Vagina (tissue), 2 donors: ENCODE measurements around the gene HNRNPC. TPM values are rescaled to one million over a fixed set of nuclear protein-coding genes. Genes with fewer than 3 reads are reported as not detected.
"Not testable (repeated sequence)": the region's sequence is repeated elsewhere in the genome, so short reads cannot be mapped to it uniquely, and the experiment has no call there.

Experiments
- DNase-seq, 2 donors: peaks; one replicate each; pipeline ENCODE4 v3.0.0-alpha.2; 2017; ENCODE audit errors: extremely low spot score in 2 of 2
- H3K27ac ChIP-seq: fragments of 200-600 bp; sonication (generic); one replicate; pipeline ENCODE4 v1.5.1; 2019
- H3K27me3 ChIP-seq: fragments of 200-600 bp; sonication (generic); one replicate; pipeline ENCODE4 v1.5.1; 2019
- H3K36me3 ChIP-seq, 2 donors: fragments of 200-600 bp; sonication (generic); one replicate each; pipeline ENCODE4 v1.5.1; 2017 to 2019
- H3K4me1 ChIP-seq: fragments of 200-600 bp; sonication (generic); one replicate; pipeline ENCODE4 v1.5.1; 2019
- H3K4me3 ChIP-seq, 2 donors: fragments of 200-600 bp; sonication (generic); 1 replicate in 1 of 2; 2 replicates in 1 of 2; pipeline ENCODE4 v1.5.1; 2016 to 2019
- H3K9me3 ChIP-seq: fragments of 200-600 bp; sonication (generic); one replicate; pipeline ENCODE4 v1.5.1; 2019
- POLR2A ChIP-seq, 2 donors: fragments of 450-650 bp; IDR thresholded peaks; one replicate each; pipeline ENCODE4 v1.6.1; 2017; ENCODE audit warnings: antibody characterized with exemption in 2 of 2, mild to moderate bottlenecking in 2 of 2, moderate library complexity in 2 of 2
- POLR2AphosphoS5 ChIP-seq, 2 donors: sonication (generic); formaldehyde crosslinking; IDR thresholded peaks; one replicate each; pipeline ENCODE4 v1.9.0; 2017; ENCODE audit warnings: antibody characterized with exemption in 2 of 2, mild to moderate bottlenecking in 2 of 2, low read depth in 1 of 2; ENCODE audit not compliant: insufficient read depth in 1 of 2
- intact Hi-C: fragments of 100-400 bp; cut with DNase I; formaldehyde crosslinking; loops from one replicate; pipeline ENCODE4 v1.15.1; 2023
- total RNA-seq: library from RNA; depleted of rRNA; stranded (reverse); fragments of >200 nt; gene quantifications from one replicate; pipeline ENCODE4 v1.2.3, GENCODE V29; 2016
- TF ChIP-seq, protein P1 (sequence below), 3 experiments: fragments of 450-650 bp in 2 of 3; fragments of 200-600 bp in 1 of 3; sonication (generic) in 1 of 3; IDR thresholded peaks; one replicate each; pipeline ENCODE4 v1.5.1; 2017 to 2019; ENCODE audit warnings: antibody characterized with exemption in 3 of 3, mild to moderate bottlenecking in 2 of 3, moderate library complexity in 2 of 3

HNRNPC gene
- total RNA-seq, 1 donor from 2014 or later, result 345 TPM

- peaks cover 72% of the 10 kb centered on the region for H3K4me1 ChIP-seq
- no peak overlapping the region for H3K4me3 ChIP-seq
- H3K27me3 ChIP-seq, result no peaks in the 10 kb centered on the region
- no peak for TF ChIP-seq POLR2A (IDR thresholded peaks at IDR 0.05)
- TF ChIP-seq POLR2AphosphoS5 (IDR thresholded peaks at IDR 0.05; ENCODE audit: insufficient read depth in 1 of 2, low read depth in 1 of 2), result no peak
- TF ChIP-seq, protein P1, sequence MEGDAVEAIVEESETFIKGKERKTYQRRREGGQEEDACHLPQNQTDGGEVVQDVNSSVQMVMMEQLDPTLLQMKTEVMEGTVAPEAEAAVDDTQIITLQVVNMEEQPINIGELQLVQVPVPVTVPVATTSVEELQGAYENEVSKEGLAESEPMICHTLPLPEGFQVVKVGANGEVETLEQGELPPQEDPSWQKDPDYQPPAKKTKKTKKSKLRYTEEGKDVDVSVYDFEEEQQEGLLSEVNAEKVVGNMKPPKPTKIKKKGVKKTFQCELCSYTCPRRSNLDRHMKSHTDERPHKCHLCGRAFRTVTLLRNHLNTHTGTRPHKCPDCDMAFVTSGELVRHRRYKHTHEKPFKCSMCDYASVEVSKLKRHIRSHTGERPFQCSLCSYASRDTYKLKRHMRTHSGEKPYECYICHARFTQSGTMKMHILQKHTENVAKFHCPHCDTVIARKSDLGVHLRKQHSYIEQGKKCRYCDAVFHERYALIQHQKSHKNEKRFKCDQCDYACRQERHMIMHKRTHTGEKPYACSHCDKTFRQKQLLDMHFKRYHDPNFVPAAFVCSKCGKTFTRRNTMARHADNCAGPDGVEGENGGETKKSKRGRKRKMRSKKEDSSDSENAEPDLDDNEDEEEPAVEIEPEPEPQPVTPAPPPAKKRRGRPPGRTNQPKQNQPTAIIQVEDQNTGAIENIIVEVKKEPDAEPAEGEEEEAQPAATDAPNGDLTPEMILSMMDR (IDR thresholded peaks at IDR 0.05), result no peak
- DNase-seq, result no peak
- peaks cover 0 to 39% of the 10 kb centered on the region in 2 donors for H3K36me3 ChIP-seq
- no peak overlapping the region for H3K27ac ChIP-seq
- intact Hi-C loops, result no loop called here
- H3K9me3 ChIP-seq, result no peaks in the 10 kb centered on the region
These were observed 50.1 kb downstream of the HNRNPC start for GRCh38 chr14:21219120-21219519.

DNA sequence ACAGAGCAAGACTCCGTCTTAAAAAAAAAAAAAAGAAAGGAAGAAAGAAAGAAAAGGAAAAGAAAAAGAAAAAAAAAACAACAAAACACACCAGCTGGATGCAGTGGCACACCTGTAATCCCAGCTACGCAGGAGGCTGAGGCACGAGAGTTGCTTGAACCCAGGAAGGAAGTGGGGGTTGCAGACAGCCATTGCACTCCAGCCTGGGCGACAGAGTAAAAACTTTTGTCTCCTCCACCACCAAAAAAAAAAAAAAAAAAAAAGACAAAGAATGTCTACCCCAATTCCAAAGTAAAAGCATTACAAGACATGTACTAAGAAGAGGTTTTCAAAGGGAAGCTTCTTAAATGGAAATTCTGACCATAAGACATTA is 53.4 kb downstream of the HNRNPC start:
- no peak for DNase-seq
- Histone ChIP-seq H3K27me3 (no peaks in the 10 kb centered on the region), H3K36me3 (peaks cover 6 to 46% of the 10 kb centered on the region in 2 donors), H3K27ac (no peak overlapping the region), H3K9me3 (no peaks in the 10 kb centered on the region), H3K4me3 (no peak overlapping the region), H3K4me1 (peaks cover 86% of the 10 kb centered on the region)
- TF ChIP-seq POLR2A (IDR thresholded peaks at IDR 0.05) (no peak), POLR2AphosphoS5 (IDR thresholded peaks at IDR 0.05; ENCODE audit: insufficient read depth in 1 of 2, low read depth in 1 of 2) (no peak)
- TF ChIP-seq, protein P1 (IDR thresholded peaks at IDR 0.05), result no peak
- intact Hi-C loops, result no loop called here

- peaks cover 81% of the 10 kb centered on the region for H3K4me1 ChIP-seq
- no peak for TF ChIP-seq POLR2AphosphoS5 (IDR thresholded peaks at IDR 0.05; ENCODE audit: insufficient read depth in 1 of 2, low read depth in 1 of 2)
- no peak for TF ChIP-seq POLR2A (IDR thresholded peaks at IDR 0.05)
- TF ChIP-seq, protein P1 (IDR thresholded peaks at IDR 0.05), result no peak
- H3K36me3 ChIP-seq, result peaks cover 6 to 46% of the 10 kb centered on the region in 2 donors
- DNase-seq, result no peak
- H3K4me3 ChIP-seq, result no peak overlapping the region
- H3K9me3 ChIP-seq, result no peaks in the 10 kb centered on the region
- no peaks in the 10 kb centered on the region for H3K27me3 ChIP-seq
- no peak overlapping the region for H3K27ac ChIP-seq
- intact Hi-C loops, result no loop called here
These were observed 53.9 kb downstream of the HNRNPC start for GRCh38 chr14:21215130-21215878.

DNA sequence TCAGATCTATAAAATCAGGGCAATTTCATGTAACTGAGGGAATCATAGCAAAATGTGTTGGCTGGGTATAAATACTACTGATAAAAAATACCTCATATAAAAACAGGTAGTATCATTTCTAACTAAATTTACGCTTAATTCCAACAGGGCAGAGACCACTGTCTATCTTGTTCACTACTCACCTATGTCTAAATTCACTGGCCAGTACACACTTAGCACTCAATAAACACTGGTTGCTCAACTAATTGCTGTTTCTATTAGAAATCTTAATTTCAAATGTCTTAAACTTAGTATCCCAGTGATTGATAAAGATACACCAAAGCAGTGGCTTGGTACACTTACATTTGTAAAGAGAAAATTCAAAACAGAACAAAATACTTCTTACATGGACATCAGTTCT is 55.6 kb downstream of the HNRNPC start:
- Histone ChIP-seq H3K27ac (no peak overlapping the region), H3K9me3 (no peaks in the 10 kb centered on the region), H3K4me1 (peaks cover 67% of the 10 kb centered on the region), H3K27me3 (no peaks in the 10 kb centered on the region), H3K4me3 (no peak overlapping the region), H3K36me3 (peaks cover 6 to 54% of the 10 kb centered on the region in 2 donors)
- intact Hi-C loops, result no loop called here
- TF ChIP-seq, protein P1 (IDR thresholded peaks at IDR 0.05), result no peak
- TF ChIP-seq POLR2A (IDR thresholded peaks at IDR 0.05), result no peak
- TF ChIP-seq POLR2AphosphoS5 (IDR thresholded peaks at IDR 0.05; ENCODE audit: insufficient read depth in 1 of 2, low read depth in 1 of 2), result no peak
- no peak for DNase-seq

DNA sequence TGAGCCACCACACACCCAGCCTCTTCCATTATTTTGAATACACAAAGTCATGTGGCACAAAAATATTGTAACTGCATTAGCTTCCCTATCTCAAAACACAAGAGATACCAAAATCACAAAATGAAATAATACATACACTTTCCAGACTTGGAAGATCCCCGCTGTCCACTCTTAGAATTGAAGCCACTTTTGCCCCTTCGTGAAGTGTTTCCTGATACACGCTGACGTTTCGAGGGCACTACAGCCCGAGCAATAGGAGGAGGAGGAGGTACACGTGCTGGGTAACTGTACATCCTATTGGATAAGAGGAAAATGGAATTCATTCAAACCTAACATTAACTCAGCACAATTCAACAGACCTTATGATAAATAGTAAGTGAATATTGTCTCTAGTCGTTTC is 56.4 kb downstream of the HNRNPC start:
- H3K9me3 ChIP-seq, H3K4me3 ChIP-seq, DNase-seq, H3K27ac ChIP-seq, H3K27me3 ChIP-seq, intact Hi-C loops: not testable (repeated sequence)
- H3K36me3 ChIP-seq, result peaks cover 6 to 60% of the 10 kb centered on the region in 2 donors
- H3K4me1 ChIP-seq, result peaks cover 59% of the 10 kb centered on the region
